HCT116 (cell line): ENCODE measurements around the gene SPPL2B.

Experiments
- ELF1 ChIP-seq: IDR thresholded peaks from 2 replicates; pipeline ENCODE4 v1.6.1; 2012; ENCODE audit warnings: low read depth, borderline replicate concordance
- EZH2 ChIP-seq: fragments of 200-600 bp; sonication (generic); IDR thresholded peaks from 2 replicates; pipeline ENCODE4 v1.6.1; 2017; ENCODE audit warnings: antibody characterized with exemption, mixed run types
- POLR2A ChIP-seq: IDR thresholded peaks from 2 replicates; pipeline ENCODE4 v1.7.0; 2011; ENCODE audit warnings: borderline replicate concordance; ENCODE audit not compliant: insufficient read depth, insufficient read length; ENCODE audit errors: extremely low read depth
- POLR2AphosphoS5 ChIP-seq: IDR thresholded peaks from 2 replicates; pipeline ENCODE4 v1.6.1; 2011; ENCODE audit warnings: mild to moderate bottlenecking, low read depth, low read length, moderate library complexity
- YY1 ChIP-seq: IDR thresholded peaks from 2 replicates; pipeline ENCODE4 v1.6.1; 2011; ENCODE audit warnings: low read length, low read depth, moderate library complexity, mild to moderate bottlenecking; ENCODE audit not compliant: insufficient replicate concordance; ENCODE audit errors: extremely low read depth
- TF ChIP-seq, protein P1 (sequence below), 3 experiments: fragments of 200-600 bp in 1 of 3; sonication (generic) in 1 of 3; IDR thresholded peaks in 2 of 3; conservative IDR thresholded peaks in 1 of 3; 2 replicates each; pipeline ENCODE4 v1.5.1; 2012 to 2017; ENCODE audit warnings: low read depth in 2 of 3, low read length in 2 of 3, antibody characterized with exemption in 1 of 3, borderline replicate concordance in 1 of 3, control low read depth in 1 of 3, mild to moderate bottlenecking in 1 of 3, mixed read lengths in 1 of 3, mixed run types in 1 of 3, moderate library complexity in 1 of 3; ENCODE audit not compliant: insufficient read depth in 1 of 3

- TF ChIP-seq POLR2A (no peak), ELF1 (no peak), YY1 (no peak), EZH2 (no peak), POLR2AphosphoS5 (no peak)
- TF ChIP-seq, protein P1, sequence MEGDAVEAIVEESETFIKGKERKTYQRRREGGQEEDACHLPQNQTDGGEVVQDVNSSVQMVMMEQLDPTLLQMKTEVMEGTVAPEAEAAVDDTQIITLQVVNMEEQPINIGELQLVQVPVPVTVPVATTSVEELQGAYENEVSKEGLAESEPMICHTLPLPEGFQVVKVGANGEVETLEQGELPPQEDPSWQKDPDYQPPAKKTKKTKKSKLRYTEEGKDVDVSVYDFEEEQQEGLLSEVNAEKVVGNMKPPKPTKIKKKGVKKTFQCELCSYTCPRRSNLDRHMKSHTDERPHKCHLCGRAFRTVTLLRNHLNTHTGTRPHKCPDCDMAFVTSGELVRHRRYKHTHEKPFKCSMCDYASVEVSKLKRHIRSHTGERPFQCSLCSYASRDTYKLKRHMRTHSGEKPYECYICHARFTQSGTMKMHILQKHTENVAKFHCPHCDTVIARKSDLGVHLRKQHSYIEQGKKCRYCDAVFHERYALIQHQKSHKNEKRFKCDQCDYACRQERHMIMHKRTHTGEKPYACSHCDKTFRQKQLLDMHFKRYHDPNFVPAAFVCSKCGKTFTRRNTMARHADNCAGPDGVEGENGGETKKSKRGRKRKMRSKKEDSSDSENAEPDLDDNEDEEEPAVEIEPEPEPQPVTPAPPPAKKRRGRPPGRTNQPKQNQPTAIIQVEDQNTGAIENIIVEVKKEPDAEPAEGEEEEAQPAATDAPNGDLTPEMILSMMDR (IDR thresholded peaks at IDR 0.05 in 2 of 3, conservative IDR thresholded peaks at IDR 0.05 in 1 of 3; ENCODE audit: borderline replicate concordance in 1 of 3, insufficient read depth in 1 of 3, low read depth in 2 of 3, low read length in 2 of 3), result no peak
Measured at GRCh38 chr19:2344381-2344870, 15.9 kb downstream of the SPPL2B start.
